ENCODE measurements around the gene PRPF40A. TPM values are rescaled to one million over a fixed set of nuclear protein-coding genes. Genes with fewer than 3 reads are reported as not detected.
A peak's percentile ranks its signal among the peaks of the same experiment; 100 is the strongest.

The PRPF40A gene
- total RNA-seq, 6 experiments from 2014 or later = 25.1 to 54.3 (median 40.2) TPM

- Histone ChIP-seq H3K36me3 (no peaks in the 10 kb centered on the region), H3K9me3 (no peaks in the 10 kb centered on the region), H3K27me3 (no peaks in the 10 kb centered on the region), H3K4me1 (peaks cover 0 to 14% (median 2%) of the 10 kb centered on the region in 4 donors), H3K4me3 (no peak overlapping the region), H3K27ac (no peak overlapping the region)
- intact Hi-C loops (cut with DNase I) = no loop called here
- peak; percentile 73 to 83 (median 81) for ATAC-seq
- TF ChIP-seq POLR2A (IDR thresholded peaks at IDR 0.05) = no peak
- TF ChIP-seq, protein P1, sequence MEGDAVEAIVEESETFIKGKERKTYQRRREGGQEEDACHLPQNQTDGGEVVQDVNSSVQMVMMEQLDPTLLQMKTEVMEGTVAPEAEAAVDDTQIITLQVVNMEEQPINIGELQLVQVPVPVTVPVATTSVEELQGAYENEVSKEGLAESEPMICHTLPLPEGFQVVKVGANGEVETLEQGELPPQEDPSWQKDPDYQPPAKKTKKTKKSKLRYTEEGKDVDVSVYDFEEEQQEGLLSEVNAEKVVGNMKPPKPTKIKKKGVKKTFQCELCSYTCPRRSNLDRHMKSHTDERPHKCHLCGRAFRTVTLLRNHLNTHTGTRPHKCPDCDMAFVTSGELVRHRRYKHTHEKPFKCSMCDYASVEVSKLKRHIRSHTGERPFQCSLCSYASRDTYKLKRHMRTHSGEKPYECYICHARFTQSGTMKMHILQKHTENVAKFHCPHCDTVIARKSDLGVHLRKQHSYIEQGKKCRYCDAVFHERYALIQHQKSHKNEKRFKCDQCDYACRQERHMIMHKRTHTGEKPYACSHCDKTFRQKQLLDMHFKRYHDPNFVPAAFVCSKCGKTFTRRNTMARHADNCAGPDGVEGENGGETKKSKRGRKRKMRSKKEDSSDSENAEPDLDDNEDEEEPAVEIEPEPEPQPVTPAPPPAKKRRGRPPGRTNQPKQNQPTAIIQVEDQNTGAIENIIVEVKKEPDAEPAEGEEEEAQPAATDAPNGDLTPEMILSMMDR (IDR thresholded peaks at IDR 0.05) = no peak
- peak; percentile 60 to 68 (median 64) for DNase-seq
- 39% methylated on average over 9 of the region's 9 CpGs for WGBS (ENCODE audit: insufficient coverage, low coverage, low lambda C conversion rate, missing lambda C conversion rate)
These were observed 69.7 kb downstream of the PRPF40A start for GRCh38 chr2:152647552-152647951.

- H3K9me3 ChIP-seq = no peaks in the 10 kb centered on the region
- DNase-seq (no peak), ATAC-seq (no peak)
- H3K4me3 ChIP-seq = no peak overlapping the region
- H3K27me3 ChIP-seq = no peaks in the 10 kb centered on the region
- intact Hi-C loops (cut with DNase I) = no loop called here
- peaks cover 0 to 14% (median 2%) of the 10 kb centered on the region in 4 donors for H3K4me1 ChIP-seq
- no peaks in the 10 kb centered on the region for H3K36me3 ChIP-seq
- TF ChIP-seq POLR2A (IDR thresholded peaks at IDR 0.05) = no peak
- TF ChIP-seq, protein P1 (IDR thresholded peaks at IDR 0.05) = no peak
- no peak overlapping the region for H3K27ac ChIP-seq
- 76% methylated on average over 3 of the region's 3 CpGs for WGBS (ENCODE audit: insufficient coverage, low coverage, low lambda C conversion rate, missing lambda C conversion rate)
These were observed 70.5 kb downstream of the PRPF40A start for GRCh38 chr2:152646775-152647174.

GRCh38 chr2:152646264-152646663 is 71.0 kb downstream of the PRPF40A start:
- Histone ChIP-seq H3K4me1 (peaks cover 0 to 14% (median 2%) of the 10 kb centered on the region in 4 donors), H3K9me3 (no peaks in the 10 kb centered on the region), H3K36me3 (no peaks in the 10 kb centered on the region), H3K4me3 (no peak overlapping the region), H3K27ac (no peak overlapping the region), H3K27me3 (no peaks in the 10 kb centered on the region)
- 59% methylated on average over 3 of the region's 4 CpGs for WGBS (ENCODE audit: insufficient coverage, low coverage, low lambda C conversion rate, missing lambda C conversion rate)
- intact Hi-C loops (cut with DNase I) = no loop called here
- ATAC-seq (no peak), DNase-seq (no peak)
- TF ChIP-seq POLR2A (IDR thresholded peaks at IDR 0.05) = no peak
- TF ChIP-seq, protein P1 (IDR thresholded peaks at IDR 0.05) = no peak

GRCh38 chr2:152644189-152644873 is 72.9 kb downstream of the PRPF40A start:
- Histone ChIP-seq H3K27me3 (no peaks in the 10 kb centered on the region), H3K27ac (no peak overlapping the region), H3K36me3 (peaks cover 0 to 3% (median 0%) of the 10 kb centered on the region in 4 donors), H3K4me1 (peaks cover 0 to 14% (median 2%) of the 10 kb centered on the region in 4 donors), H3K4me3 (no peak overlapping the region), H3K9me3 (no peaks in the 10 kb centered on the region)
- no peak for ATAC-seq
- intact Hi-C loops (cut with DNase I) = no loop called here
- no peak for DNase-seq
- TF ChIP-seq, protein P1 (IDR thresholded peaks at IDR 0.05) = no peak
- WGBS (ENCODE audit: insufficient coverage, low coverage, low lambda C conversion rate, missing lambda C conversion rate) = 89% methylated on average over 5 of the region's 6 CpGs

Data from right lobe of liver (tissue), 6 donors.